Measurements from ENCODE around the gene ANAPC4.
"Not testable (repeated sequence)": the region's sequence is repeated elsewhere in the genome, so short reads cannot be mapped to it uniquely, and the experiment has no call there.

ANAPC4 gene, protein sequence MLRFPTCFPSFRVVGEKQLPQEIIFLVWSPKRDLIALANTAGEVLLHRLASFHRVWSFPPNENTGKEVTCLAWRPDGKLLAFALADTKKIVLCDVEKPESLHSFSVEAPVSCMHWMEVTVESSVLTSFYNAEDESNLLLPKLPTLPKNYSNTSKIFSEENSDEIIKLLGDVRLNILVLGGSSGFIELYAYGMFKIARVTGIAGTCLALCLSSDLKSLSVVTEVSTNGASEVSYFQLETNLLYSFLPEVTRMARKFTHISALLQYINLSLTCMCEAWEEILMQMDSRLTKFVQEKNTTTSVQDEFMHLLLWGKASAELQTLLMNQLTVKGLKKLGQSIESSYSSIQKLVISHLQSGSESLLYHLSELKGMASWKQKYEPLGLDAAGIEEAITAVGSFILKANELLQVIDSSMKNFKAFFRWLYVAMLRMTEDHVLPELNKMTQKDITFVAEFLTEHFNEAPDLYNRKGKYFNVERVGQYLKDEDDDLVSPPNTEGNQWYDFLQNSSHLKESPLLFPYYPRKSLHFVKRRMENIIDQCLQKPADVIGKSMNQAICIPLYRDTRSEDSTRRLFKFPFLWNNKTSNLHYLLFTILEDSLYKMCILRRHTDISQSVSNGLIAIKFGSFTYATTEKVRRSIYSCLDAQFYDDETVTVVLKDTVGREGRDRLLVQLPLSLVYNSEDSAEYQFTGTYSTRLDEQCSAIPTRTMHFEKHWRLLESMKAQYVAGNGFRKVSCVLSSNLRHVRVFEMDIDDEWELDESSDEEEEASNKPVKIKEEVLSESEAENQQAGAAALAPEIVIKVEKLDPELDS

DNA sequence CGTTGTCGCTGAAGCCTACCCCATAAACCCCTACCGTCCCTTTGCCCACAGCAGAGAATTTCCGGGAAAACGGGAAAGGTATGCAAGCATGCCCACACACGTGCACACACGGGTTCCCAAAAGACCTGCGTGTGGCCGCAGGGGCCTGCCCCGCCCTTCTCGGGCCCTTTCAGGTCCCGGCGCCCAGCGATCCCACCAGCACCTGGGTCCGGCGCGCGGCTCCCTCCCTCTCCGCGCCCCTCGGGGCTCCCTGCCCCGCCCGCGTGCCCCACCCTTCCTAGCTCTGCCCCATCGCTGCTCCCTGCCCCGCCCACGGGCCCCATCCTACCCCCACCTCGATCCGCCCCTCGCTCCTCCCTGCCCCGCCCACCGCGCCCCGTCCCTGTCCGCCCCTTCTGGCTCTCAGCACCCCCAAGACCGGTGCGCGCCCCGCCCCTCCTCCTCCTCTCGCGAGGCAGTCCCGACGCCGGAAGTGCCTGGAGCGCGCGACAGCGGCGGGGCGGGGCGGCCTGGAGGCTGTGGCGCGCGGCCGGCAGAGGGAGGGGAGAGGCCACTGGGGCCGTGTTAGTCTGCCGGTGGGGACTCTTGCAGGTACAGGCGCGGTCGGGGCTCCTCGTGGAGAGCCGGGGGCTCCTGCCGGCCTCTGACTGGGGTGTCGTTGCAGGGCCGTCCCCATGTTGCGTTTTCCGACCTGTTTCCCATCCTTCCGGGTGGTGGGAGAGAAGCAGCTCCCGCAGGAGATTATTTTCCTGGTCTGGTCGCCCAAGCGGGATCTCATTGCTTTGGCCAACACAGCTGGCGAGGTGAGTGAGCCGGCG, at the start of gene ANAPC4:
Gene ANAPC4 (plus strand): TSS at position 510 of the 818 bp plus-strand sequence. CDS start 165 bp downstream, at position 675.
- peak; percentile 90 for DNase-seq (ENCODE audit: low read depth)

- DNase-seq (ENCODE audit: low read depth), result not testable (repeated sequence)
These were observed 48.6 kb upstream of the ANAPC4 start for GRCh38 chr4:25328463-25328862.

DNA sequence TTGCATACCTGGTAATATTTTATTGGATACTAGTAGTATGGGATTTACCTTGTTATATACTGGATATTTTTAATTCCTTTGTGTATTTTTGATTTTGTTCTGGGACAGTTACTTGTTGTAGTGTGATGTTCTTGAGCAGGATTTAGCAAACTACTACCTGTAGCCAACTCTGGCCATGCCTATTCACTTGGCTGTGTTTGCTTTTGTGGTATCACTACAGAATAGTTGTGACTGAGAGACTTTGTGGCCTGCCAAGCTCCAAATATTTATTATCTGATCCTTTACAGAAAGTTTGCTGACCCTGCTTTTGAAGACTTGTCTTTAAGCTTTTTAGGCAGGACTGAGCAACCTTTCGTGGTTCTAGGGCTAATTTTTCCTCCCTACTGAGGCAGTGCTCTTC, 46.7 kb upstream of the ANAPC4 start:
- DNase-seq (ENCODE audit: low read depth), result no peak

DNA sequence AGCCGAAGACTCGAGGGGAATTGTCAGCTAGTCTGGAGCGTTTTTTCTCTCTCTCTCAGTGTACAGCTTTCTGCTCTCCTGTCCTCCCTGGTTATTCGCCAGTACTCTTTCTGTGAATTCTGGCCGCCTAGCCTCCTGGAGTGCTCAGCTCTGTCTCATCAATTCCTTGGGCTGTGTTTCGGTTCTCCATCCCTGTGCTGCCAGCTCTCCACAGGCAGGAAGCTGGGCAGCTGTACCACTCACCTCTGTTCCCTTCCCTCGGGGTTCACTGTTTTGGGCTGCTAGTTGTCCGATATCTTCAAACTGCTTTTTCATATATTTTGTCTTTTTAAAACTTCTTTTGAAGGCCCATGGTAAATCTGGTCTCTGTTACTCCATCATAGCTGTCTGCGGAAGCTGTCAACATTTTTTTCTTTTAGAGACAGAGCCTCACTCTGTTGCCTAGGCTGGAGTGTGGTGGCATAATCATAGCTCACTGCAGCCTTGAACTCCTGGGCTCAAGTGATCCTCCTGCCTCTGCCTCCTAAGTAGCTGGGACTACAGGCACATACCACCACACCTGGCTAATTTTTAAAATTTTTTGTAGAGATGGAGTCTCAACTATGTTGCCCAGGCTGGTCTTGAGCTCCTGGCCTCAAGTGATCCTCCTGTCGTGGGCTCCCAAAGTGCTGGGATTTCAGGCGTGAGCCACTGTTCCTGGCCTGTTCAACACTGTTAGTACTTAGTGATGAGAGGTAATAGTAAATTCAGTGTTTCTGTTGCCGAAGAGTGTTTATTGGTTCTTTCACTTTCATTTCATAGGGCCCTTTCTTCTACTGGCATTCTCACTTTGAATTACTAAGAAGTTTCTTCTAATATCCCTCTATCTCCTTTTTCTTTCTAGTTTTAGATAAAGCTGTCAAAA, 45.9 kb upstream of the ANAPC4 start:
- DNase-seq (ENCODE audit: low read depth), result no peak

DNA sequence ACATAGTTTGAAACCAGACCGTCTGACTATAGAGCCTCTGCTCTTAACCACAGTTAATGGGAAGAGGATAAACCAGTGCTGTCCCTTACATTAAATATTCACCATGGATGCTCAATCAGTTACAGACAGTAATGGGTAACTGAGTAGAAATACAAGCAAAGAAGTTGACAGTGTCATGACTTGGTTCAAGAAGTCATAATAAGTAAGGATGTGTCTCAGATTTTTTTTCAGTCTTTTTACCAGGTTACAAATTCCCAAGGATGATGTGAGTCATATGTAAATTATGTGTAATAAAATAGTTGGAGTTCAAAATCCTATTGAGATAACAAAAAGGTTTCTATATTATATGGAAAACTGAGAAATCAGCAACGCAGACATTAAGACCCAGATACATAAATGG, 33.4 kb upstream of the ANAPC4 start:
- no peak for DNase-seq (ENCODE audit: low read depth)

- DNase-seq (ENCODE audit: low read depth), result no peak
These were observed 31.3 kb upstream of the ANAPC4 start for GRCh38 chr4:25345744-25346143.

DNA sequence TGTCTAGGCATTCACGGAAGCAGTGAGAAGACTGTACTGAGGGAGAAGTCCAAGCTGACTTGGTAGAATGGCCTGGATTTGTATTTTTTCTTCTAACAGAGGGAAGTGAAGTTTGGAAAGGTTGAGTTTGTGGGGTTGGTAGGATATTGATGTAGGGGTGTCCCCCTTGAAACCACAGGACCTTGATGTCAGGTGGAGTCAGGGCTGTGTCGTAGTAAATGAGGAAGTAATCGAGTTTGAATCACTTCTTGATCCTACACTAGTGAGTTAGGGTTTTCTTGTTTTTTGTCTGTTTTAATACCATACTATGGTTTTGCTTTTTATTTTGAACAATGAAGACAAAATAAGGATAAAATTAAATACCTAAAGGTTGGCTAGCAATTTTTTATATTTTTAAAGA, 30.1 kb upstream of the ANAPC4 start:
- DNase-seq (ENCODE audit: low read depth), result no peak

DNA sequence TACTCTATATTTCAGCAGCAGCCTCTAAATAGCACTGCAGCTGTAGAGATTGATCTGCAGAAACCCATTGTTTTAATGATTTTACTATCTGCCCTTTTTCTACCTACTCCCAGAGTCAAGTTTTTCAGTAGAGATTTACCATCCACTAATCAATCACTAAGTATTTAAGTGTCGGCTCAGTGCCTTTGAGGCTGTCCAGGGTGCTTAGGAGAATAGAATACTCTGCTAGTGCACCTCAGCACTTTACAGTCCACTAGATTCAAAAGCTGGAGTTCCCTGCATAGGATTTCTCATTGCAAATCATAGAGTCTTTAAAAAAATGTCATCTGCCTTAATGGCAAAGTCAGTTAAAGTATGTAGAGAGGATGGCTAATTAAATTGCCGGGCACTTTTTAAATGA, 29.6 kb upstream of the ANAPC4 start:
- no peak for DNase-seq (ENCODE audit: low read depth)

- no peak for DNase-seq (ENCODE audit: low read depth)
These were observed 29.1 kb upstream of the ANAPC4 start for GRCh38 chr4:25347971-25348370.

DNA sequence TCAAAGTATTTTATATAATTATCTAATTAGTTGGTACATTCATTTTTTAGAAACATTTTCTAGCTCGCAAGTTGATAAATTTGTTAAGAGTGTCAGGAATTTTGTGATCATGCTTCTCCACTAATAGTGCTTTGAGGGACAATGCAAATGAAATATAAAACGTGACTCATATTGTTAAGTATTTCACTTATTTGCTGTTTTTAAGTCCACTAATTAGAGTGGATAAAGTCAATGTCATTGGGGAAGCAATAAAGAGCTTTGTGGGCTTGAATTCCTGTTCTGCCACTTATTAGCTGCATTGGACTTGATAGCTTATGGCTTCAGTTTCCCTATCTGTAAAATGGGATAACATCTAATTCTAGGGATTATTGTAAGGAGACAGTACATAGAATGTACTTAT, 26.5 kb upstream of the ANAPC4 start:
- DNase-seq (ENCODE audit: low read depth), result no peak

DNA sequence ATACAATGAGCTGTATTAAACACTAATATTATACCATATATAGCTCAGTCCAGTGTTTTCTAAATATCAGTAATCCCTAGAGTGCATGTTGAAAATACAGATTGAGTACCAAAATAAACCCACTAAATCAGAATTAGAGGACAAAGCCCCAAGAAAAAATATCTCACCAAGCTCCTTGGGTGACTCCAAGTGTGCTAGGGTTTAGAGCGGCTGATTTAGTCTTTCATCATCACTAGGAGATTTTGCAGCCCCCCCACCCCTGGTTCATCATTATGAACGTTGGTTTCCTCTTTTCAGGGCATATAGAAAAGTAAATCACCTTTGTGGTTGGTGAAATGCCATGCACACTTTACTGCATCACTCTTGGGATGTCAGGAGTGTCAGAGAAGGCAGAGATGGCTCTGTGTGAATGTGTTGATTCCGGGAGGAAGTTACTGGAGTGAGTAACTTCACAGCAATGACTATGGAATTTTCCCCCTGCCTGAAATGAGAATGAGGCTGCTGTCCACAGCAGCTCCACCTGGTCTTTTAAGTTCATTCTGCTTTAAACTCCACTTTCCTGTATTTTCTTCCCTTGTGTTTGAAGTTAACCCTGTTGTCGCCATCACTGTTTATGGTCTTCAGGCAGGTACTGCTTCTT, 25.2 kb upstream of the ANAPC4 start:
- no peak for DNase-seq (ENCODE audit: low read depth)

- no peak for DNase-seq (ENCODE audit: low read depth)
These were observed 21.0 kb upstream of the ANAPC4 start for GRCh38 chr4:25356068-25356467.

DNA sequence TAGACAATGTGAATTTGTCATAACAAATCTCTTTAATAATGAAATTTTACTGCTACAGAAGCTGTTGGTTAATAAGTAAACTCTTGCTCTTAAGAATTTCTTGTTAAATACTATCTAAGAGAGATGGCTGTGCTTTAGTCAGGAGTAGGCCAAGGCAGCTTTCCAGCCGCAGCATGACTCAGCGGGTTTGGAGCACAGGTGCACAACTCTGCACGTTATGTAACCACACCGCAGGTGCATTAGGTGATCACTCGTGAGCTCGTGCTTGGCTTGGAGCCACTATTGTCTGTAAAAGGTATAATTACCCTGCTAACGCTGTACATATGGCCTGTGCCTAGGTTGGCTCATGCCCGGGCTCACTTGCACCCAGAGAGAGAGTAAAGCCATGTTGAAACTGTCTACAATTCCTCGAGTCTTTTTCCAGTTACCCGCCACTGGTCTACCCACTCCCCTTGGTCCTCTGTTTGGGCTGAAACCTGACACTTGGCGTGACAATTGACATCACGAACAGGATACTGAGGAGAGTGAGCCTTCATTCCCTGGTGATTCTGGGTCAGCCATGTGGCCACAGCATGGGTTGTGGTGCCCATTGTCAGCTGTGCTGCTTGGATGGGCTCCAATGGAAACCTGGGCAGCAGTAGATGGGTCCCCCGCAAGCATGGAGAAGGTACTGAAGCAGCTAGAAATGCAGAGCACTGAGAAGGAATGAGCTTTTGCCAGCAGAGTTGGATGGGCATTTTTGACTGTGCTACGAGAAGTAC, 18.4 kb upstream of the ANAPC4 start:
- no peak for DNase-seq (ENCODE audit: low read depth)

DNA sequence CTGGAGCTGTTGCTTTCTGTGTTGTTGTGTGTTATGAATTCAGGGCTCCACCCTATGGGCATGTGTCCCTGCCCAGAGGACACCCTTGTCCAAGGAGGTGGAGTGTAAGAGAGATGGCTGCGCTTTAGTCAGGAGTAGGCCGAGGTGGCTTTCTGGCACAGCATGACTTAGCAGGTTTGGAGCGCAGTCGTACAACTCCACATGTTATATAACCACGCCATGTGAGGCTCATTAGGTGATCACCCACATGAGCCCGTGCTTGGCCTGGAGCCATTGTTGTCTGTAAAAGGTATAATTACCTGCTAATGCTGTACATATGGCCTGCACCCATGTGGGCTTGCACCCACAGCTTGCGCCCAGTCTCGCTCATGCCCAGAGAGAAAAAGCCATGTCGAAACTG, 15.8 kb upstream of the ANAPC4 start:
- DNase-seq (ENCODE audit: low read depth), result no peak

DNA sequence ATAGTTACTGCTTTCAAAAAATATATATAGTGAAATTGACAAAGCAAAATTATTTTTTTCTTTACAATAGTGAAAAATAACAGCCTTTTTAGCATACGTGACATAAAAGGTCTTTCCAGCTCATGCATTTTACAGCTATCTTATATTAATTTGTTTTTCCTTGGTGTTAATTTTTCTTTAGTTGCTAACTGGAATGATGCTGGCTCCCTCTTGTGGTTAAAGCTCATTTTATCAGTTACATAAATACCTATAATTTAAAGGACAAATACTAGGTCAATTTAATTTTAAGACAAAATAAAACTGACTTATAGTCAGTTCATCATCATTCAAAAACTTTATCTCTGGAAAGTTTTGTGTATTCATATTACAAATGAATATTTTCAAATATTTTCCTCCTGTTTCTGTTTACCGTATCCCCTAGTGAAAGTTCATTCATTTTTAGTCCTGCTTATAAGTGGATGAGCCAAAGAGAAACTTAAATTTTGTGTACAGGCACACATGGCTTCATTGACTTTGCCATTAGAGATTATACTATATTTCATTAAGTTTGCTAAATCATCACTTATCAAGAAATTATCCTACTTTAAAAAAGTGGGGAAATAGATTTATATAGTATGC, 9.9 kb upstream of the ANAPC4 start:
- peak; percentile 32 for DNase-seq (ENCODE audit: low read depth)

DNA sequence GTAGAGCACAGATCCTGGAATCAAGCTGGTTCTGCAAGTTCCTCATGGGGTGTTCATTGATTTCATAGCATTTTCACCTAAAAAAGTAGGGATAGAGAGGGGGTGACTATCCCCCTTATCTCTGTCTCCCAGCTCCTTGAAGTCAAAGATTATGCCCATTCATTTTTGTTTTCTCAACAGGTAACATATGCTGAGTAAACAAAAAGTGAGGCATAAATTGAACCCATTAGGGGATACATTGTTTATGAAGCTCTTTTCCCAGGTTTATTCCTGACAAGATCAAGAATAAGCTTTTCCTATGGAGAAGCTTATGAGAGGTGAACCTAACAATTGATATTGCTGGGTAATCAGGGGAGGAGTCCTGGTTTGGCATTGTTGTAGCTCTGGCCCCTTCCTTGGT, 9.2 kb upstream of the ANAPC4 start:
- DNase-seq (ENCODE audit: low read depth), result no peak

DNA sequence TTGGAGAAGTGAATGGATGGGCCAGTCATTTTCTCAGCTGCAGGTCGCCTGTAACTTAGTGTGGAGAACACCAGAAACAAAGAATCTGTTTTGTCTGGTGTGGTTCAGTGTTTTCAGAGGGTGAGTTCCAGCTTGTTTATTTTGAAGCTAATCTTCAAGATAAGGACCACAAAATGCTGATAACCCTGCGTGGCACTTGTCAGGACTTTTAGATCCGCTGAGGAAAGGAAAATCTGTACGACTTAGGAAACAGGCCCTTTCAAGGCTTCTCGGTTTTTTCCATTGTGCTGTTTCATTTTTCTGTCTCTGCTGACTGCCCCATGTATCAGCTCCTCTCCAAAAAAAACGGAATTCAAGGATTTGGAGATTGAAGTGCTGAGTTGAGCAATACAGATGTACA, 8.7 kb upstream of the ANAPC4 start:
- no peak for DNase-seq (ENCODE audit: low read depth)

- DNase-seq (ENCODE audit: low read depth), result no peak
These were observed 6.8 kb upstream of the ANAPC4 start for GRCh38 chr4:25370242-25370641.

GRCh38 chr4:25372549-25372948, 4.5 kb upstream of the ANAPC4 start:
- not testable (repeated sequence) for DNase-seq (ENCODE audit: low read depth)
